Bone marrow (tissue), 2 donors: ENCODE measurements around the gene MOB1A.
"Not testable (repeated sequence)": the region's sequence is repeated elsewhere in the genome, so short reads cannot be mapped to it uniquely, and the experiment has no call there.

Experiments
- DNase-seq, 2 donors: peaks; one replicate each; lab custom pipeline; 2025; lab: John Stamatoyannopoulos, UW

Gene MOB1A

DNA sequence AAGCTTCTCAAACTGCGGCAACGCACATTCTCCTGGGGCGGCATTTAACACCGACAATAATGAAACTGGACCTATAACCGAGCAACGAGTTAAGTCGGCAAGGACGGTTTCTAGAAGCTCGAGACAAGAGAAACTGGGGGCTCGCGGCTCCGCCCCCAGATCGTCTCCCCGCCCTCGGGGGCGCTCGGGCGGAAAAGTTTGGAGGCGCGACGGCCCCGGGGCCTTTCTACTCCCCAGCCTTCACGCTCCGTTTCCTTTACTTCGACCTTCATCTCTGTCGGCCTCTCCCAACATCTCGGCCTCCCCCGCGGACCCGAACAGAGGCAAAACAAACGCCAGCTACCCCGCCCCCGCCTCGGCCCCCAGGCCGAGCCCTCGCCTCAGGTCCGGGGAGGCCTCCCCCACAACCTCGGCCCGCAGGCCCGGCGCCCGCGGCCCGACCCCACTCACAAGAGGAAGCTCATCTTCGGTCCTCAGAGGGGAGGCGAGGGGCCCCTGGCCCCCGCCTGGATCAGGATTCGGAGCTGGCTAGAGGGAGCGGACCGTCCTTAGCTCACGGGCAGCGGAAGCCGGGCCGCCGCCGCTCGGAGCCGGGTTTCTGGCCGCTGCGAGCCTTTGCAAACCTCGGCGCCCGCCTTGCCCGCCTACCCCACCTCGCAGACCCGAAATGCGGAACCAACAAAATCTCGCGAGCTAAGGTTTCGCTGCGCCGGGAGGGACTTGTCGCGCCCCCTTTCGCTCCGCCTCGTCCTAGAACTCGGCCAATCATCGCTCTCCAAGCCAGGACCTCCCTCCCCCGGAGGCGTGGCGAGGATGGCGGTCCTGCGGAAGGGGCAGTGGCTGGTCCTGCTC, at the start of gene MOB1A:
Gene MOB1A (minus strand): TSS at position 669 of the 852 bp plus-strand sequence. CDS start 205 bp downstream, at position 464.
- DNase-seq, result peak; percentile 91 to 96

DNA sequence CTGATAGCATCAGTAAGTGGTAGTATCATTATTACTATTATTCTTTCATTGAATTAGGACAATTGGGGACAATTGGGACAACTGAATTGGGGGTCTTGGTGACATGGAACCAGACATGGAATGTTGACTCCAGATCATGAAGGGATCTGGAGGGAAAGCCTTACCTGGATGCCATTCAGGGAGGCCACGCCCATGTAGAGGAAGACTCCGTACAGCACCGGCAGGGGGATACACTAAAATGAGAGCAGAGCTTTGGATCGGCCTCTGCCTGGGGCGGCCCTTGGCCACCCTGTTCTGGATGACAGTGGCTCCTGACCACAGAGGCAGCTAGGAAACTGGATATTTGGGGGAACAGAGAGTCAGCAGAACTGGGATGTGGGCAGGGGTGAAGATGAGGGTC, 49.0 kb upstream of the MOB1A start:
- no peak for DNase-seq

DNA sequence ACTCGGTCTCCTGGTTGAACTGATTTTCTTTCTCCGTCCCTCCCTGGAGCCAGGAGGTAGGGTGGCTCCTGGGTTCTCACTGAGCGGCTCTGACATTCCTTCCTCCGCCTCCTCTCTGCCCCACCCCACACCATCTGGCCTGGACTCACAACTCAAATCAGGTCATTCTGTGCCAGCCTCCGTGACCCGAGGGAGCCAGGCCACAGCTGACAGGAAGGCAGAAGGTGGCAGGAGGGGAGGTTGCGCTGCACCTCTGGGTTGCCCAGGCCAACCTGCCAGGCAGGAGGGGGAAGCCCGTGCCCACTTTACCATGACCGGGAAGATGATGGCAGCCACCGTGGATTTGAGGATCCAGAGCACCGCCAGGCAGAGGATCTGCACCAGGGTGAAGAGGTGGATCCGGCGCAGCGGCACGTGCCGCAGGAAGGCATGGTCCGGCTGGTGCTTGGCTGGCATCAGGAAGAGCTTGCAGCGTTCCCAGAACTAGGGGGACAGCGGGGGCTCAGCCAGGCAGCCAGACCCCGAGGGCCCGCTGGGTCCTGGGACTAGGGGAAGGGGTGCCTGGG, 48.1 kb upstream of the MOB1A start:
- DNase-seq, result no peak

DNA sequence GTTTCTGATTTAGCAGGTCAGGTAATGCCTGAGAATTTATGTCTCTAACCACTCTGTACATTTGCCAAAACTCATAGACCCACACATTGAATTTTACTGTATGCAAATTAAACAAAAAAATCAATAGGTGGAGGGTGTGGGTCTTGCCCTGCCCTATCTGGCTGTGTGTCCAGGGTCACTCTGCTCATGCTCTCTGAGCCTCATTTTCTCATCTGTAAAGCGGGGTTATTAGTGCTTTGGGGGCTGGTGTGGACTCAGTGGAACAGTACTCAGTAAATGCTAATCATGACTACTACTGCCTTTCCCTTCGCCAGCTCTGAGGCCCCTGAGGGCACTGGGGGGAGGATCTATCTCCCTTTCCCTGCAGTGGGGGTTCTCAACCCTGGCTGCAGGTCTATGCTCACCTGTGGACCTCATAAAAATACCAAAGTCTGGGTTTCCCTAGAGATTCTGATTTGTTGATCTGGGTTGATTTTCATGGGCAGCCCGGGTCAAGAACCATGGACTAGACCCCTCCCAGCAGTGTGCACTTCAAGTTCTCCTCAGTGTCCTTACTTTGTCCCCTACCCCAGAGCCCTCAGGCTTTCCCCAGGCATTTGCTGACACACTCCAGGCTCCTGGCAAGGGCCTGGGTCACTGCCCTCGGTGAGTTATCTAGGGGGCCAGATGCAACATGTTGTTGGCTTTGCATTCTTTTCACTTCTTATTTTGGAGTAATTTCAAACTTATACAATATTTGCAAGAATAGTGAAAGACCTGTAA, 47.2 kb upstream of the MOB1A start:
- no peak for DNase-seq

DNA sequence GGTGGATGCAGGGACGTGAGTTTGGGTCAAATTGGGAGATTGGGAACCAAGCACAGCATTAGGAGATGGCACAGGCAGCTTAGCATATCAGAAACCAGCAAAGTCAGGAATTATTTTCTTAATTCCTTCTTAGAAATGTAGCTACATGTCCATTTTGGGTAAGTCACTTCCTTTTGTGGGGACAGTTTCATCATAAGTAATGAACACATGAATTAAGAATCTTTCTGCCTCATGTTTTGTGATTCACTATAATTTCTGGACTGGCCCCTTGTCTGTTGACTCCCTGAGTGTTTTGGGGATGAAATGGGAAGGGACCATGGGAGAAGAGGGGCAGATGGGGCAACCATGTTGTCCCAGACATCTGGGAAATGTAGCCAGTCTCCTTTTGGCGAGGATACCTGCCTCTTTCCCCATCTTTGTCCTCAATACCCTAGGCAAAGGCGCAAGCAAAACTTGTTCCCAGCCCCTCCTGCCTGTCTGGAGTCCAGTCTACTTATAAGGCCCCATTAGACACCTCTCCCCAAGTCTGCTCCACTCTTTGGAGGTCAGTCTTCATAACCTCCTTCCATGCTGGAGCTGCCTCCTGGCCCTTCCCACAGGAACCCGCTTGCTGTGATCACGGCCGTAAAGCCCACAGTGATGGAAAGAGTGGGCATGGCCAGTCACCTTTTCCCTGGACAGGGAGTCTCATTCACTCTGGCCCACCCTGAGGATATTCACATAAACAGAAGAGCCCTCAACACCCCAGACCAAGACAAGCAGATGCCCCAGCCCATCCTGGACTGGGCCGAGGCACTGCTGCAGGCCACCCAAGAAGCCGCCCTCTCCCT, 45.5 kb upstream of the MOB1A start:
- no peak for DNase-seq

DNA sequence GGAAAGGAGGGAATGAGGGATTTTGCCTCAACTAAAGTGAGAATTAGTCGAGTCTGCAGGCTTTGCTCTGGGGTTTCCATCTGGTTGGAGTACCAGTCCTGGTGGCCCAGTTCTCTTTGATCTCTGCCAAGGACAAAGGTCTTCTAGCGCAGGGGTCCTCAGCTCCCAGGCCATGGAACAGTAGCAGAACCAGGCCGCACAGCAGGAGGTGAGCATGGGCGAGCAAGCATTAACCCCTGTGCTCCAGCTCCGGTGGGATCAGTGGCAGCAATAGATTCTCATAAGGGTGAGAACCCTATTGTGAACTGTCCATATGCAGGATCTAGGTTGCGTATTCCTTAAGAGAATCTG, 43.6 kb upstream of the MOB1A start:
- DNase-seq, result no peak

DNA sequence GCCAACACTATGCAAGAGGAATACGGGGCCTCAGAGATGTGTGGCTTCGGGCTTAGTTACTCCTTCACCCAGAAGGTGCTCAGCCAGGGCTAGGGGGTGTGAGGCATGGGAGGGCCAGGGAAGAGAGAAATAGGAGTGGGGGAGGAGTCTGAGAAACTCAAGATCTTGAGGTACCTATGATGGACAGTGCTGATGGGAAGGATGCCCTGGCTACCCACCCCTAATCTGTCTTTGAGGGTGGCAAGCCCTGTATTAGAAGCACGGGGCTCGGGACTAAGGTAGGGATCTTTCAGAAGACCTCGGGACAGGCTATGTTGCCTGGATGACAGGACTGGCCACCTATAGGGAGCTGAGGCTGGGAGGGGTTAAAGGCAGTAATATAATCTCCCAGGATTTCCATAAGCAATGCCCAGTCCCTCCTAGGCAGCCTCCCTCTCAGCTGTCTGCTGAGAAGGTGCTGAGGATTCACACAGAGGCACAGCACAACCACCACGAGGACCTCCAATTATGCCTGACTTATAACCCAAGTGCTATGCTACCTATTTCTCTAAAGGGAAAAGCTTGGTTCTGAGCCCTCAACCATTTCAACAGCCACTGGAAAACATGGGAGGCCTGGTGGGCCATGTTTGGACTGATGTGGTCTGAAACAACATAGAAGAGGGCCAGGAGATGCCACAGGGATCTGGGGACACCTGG, 43.1 kb upstream of the MOB1A start:
- no peak for DNase-seq

DNA sequence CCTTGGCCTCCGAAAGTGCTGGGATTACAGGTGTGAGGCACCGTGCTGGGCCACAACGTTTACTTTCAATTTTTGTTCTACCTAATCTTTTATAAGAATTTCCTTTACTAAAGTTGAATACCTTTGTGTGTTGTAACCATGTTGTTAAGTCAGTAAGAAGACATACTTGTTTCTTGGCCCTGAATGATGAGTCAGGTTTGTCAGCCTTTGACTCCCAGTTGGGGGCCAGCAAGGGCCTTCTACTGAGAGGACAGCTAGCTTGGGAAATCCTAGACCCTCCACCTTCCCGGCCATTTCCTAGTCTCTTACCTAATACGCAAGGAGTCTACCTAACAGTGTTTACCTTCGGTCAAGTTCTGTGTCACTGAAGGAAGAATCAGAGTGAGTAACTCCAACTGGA, 42.4 kb upstream of the MOB1A start:
- no peak for DNase-seq

DNA sequence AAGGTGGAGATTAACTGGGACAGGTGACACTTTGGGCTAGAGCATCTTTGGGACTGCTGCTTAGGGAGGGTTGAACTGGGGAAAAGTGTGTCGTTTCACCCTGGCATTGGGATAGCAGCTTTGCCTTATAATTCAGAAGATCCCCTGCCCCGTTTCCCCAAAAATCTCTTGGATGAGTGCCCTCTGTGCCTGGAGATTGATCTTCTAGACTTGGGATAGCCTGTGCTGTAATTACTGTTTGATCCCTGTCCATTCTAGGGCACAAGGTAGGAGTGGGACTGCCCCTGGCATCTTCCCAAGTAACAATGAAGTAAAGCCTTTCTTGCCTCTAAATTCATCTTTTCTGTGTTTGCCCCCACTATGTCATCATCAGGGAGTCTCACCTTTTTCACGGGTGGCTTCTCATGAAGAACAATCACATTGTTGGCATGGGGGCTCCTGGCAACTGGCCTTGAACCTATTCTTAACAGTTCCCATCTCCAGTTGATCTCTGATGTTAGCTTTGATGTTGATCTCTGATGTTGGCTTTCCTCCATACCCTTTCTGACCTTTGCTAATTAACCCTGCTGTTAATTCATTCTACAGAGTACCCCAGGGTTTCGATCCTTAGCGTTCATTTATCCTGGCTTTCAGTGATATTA, 41.3 kb upstream of the MOB1A start:
- DNase-seq, result no peak

DNA sequence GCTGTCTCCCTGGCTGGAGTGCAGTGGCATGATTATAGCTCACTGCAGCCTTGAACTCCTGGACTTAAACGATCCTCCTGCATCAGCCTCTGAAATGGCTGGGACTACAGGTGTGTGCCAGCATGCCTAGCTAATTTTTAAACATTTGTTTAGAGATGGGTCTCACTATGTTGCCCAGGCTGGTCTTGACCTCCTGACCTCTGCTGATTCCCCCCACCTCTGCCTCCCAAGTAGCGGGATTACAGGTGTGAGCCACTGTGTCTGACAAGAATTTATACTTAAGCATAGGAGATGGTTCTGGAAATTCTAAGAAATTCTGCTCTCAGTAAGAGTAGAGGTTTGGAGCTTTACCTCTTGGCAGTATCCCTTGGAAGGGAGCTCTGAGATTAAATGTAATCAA, 38.0 kb upstream of the MOB1A start:
- no peak for DNase-seq

DNA sequence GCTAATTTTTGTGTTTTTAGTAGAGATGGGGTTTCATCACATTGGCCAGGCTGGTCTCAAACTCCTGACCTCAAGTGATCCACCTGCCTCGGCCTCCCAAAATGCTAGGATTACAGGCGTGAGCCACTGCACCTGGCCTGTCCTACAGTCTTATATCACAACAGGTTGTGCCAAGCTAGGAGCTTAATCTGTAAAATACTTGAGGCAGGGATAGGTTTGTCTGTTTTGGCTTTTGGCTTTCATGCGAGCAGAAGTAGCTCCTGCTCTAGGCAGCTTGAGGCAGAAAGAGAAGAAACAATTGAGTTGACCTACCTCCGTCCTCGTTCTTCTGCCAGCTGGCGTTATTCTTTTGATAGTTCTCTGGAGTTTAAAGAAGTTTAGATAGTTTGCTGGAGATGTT, 37.1 kb upstream of the MOB1A start:
- not testable (repeated sequence) for DNase-seq

DNA sequence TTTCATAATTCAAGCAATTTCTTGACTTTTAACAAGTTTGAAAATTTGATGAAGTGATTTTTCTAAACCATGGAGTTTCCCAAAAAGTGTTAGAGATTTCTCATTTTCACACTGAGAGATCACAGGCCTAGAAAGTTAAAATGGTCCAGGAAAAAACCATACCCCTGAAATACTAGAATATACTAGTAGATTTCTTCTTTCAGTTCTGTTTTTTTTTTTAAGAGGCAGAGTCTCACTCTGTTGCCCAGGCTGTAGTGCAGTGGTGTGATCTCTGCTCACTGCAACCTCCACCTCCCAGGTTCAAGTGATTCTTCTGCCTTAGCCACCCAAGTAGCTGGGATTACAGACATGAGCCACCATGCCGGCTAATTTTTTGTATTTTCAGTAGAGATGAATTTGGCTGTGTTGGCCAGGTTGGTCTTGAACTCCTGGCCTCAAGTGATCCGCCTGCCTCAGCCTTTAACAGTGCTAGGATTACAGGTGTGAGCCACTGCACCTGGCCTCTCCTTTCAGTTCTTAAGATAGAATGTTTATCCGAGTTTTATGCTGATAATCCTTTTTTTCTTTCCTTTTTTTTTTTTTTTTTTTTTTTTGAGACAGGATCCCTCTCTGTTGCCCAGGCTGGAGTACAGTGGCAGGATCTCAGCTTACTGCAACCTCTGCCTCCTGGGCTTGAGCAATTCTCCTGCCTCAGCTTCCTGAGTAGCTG, 34.2 kb upstream of the MOB1A start:
- no peak for DNase-seq

DNA sequence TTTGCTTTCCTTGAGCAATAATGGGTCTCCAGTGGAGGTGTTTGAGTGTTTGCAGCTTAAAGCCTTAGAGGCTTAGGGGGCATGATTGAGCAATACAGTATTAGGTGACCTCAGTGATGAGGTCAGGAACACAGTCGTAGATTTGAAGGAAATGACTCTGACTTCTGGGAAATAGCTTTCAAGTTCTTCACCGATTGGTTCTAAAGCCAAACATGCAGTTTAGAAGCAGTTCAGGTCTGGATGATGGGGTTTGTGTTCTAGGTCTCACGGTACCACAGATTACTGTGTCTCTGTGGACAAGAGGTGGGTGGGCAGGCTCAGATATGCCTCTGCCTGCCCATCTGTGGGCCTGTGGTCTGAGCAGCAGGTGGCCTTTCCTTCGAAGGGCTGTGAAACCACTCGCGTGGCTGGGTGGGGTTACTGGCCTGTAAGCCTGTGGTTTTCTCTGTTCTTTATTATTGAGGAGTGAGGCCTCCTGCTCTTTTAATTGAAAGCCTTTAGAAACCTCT, 27.6 kb upstream of the MOB1A start:
- peak; percentile 38 to 59 for DNase-seq

DNA sequence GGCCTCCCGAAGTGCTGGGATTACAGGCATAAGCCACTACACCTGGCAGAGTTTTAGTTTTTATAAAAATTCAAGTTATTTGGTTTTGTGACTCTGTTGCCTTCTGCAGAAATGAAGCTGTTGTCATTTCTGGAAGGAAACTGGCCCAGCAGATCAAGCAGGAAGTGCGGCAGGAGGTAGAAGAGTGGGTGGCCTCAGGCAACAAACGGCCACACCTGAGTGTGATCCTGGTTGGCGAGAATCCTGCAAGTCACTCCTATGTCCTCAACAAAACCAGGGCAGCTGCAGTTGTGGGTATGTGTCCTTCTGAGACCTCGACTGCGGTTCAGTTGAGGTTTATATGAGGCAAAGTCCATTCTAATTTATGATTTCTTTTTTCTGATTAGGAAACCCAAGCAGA, 26.9 kb upstream of the MOB1A start:
- no peak for DNase-seq

DNA sequence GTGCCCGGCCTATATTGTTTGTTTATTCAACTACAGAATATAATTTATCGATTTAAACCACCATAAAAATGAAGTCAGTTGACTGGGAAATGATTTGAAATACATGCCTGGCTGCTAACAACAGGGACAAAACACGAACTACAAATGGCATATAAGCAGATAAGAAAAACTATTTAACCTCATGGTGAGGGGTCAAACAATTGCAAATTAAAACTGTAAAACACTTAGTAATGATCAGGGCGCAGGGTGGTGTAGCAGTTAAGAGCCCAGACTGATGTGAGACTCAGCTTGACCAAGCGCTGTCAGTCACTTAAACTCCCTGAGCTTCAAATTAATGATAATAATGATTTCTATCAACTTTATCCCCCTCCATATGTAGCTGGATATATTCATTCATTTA, 26.4 kb upstream of the MOB1A start:
- no peak for DNase-seq

DNA sequence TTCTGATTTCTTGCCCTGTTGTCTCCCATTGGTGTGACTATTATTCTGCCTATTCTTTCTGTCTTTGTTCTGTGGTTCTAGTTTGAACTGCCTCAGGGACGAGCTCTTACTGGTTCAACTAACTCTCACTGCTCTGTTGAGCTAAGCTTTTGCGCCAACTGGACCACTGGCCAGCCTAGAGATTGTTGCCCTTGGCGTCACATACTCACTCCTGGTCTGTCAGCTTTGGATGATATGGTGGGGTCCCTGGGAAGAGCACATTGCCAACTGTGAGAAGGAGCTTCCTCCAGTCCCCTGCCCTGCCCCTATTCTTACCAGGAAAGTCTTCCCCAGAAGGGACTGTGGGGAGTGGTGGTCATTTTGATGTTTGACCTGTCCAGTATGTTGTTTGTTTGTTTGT, 25.8 kb upstream of the MOB1A start:
- DNase-seq, result no peak

DNA sequence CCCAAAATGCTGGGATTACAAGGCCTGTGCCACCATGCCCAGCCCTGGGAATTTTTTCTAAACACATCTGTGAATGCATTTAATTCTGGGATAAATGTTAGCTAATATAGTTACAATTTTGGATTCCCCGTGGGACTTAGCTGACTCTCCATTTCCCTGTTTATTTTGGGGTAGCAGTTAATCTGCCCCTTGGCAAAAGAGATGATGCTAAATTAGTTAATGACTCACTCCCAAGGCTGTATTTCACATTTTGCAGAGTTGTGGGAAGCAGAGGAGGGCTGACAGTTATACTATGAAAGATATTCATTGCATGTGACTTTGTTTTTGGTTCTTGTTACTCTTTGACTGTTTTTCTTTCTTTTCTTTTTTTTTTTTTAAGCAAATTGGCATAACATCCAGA, 22.9 kb upstream of the MOB1A start:
- no peak for DNase-seq

DNA sequence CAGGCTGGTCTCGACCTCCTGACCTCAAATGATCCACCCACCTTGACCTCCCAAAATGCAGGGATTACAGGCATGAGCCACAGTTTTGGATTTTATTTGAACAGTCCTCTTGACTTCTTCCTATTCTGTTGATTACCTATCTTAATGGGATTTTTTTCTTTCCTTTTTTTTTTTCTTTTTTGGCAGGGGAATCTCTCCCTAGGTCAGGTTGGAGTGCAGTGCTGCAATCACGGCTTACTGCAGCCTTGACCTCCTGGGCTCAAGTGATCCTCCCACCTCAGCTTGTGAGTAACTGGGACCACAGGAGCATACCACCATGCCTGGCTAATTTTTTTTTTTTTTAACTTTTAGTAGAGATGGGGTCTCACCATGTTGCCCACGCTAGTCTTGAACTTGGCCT, 22.5 kb upstream of the MOB1A start:
- no peak for DNase-seq

DNA sequence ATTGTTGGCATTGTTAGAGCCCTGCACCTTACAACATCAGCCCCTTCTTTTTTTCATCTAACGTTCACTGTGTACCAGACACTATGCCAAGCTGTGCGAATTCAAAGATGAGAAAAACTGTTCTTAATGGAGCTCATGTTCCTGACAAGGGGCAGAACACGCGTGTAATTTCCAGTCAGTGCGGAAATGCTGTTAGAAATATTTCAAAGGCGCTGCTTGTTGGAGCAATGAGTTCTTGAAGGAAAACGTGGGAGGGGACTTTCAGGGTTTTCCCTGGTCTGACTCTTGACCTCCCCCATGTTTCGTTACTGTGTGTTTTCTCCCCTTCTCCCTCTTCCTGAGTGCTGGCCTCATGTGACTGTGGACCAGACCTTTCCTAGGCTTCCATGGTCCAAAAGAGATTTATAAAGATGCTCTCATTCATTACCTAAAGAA, 21.2 kb upstream of the MOB1A start:
- DNase-seq, result no peak

DNA sequence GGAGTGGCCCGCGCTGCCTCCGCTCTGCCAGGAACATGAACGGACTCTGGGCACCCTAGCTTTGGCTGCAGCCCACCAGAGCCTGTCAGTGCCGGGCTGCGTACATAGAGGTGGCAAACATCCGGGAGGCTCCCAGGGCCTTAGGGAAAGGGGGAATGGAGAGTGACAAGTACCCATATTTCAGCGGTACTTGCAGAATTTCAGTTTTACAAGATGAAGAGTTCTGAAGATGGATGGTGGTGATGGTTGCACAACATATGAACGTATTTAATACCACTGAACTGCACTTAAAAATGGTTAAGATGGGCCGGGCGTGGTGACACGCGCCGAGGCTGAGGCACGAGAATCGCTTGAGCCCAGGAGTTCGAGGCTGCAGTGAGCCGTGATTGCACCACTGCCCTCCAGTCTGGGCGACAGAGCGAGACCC, 20.6 kb upstream of the MOB1A start:
- DNase-seq, result no peak
